ENCODE data around the gene CCL16.

DNA sequence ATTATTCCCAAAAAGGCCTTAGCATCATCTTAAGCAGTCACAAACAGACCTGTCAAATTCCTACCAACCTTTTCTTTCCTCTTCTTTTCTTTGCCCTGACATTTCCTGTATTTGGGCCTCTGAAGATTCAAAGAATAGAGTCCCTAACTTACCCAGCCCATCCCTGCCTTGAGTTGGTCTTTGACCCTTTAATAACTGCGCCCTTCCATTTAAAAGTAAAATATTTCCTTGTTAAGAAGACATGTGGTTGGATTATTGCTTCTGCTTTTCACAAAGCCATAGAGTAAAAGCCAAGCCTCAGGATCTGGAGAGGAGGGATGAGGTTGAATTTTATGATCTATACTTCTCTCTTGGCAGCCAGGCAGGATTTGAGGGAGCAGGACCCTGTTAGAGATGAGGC, 49.7 kb upstream of the CCL16 start:
- no peak for TF ChIP-seq CTCF (IDR thresholded peaks at IDR 0.05)
- no peak for TF ChIP-seq EZH2 (IDR thresholded peaks at IDR 0.05; ENCODE audit: borderline replicate concordance, insufficient read depth, low read depth, low read length, poor library complexity, severe bottlenecking)
